Activated gamma-delta T cell treated with anti-CD3 and anti-CD28 coated beads, Interleukin-2, amount 50 U/mL, for 16 hours (primary cell): ENCODE measurements around the gene SMIM24.
"Not testable (repeated sequence)": the region's sequence is repeated elsewhere in the genome, so short reads cannot be mapped to it uniquely, and the experiment has no call there.

Experiments used
- DNase-seq: peaks from one replicate; pipeline ENCODE4 v3.0.0-alpha.2; 2020; ENCODE audit warnings: low read depth

The SMIM24 gene

DNA sequence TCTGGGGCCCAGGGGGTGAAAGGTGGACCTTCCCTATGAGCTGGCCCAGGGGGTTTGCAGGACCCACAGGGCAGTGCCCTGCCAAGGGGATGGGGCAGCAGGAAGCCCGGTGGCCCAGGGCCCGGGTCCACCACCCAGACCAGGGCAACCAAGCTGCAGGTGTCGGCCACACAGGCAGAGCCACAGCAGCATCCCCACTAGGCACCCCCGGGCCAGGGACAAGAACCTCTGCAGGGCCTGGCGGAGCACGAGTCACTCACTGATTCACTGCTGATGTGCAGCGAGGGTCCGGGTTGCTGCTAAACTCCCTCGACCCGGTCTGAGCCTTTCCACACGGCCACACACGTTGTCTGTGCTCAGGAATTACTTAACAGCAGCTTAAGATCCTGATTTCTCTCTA, 34.6 kb upstream of the SMIM24 start:
- DNase-seq = no peak

DNA sequence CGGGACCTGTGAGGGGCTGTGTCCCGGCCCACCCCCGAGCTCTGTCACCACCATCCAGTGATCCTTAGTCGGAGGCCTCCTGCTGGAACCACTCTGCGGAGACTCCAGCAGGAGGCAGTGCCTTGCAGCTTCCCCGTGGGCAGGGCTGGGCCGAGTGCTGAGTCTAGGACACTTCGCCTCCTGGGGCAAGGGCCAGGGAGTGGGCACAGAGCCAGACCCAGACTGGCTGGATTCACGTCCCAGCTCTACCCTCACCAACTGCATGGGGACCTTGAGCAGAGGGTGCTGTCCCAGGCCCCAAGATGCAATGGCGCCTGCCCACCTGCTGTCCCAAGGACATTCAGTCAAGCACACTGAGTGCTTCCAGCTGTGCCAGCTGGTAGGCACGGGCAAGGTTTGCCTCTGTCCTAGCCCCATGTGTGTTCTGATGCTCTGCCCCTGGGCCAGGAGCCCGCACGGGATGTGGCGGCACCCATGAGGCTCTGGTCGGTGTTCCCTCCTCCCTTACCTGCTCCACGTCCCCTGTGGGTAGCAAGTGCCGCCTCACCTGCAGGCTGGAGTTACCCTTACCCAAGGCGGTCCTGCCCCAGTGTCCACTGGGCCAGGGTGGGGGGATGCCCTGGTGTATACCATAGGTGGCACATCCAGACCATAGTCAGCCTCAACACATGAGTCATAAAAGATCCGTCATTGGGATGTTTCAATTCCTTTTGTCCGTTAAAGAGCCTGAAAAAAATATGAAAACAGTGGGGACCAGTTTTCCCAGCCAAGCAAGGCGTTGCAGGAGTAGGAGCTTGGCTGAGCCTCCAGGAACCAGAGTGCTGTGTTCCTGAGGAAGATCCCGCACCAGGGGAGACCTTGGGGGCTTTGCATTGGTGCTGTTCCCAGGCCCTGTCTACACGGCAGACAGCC, 33.2 kb upstream of the SMIM24 start:
- no peak for DNase-seq

DNA sequence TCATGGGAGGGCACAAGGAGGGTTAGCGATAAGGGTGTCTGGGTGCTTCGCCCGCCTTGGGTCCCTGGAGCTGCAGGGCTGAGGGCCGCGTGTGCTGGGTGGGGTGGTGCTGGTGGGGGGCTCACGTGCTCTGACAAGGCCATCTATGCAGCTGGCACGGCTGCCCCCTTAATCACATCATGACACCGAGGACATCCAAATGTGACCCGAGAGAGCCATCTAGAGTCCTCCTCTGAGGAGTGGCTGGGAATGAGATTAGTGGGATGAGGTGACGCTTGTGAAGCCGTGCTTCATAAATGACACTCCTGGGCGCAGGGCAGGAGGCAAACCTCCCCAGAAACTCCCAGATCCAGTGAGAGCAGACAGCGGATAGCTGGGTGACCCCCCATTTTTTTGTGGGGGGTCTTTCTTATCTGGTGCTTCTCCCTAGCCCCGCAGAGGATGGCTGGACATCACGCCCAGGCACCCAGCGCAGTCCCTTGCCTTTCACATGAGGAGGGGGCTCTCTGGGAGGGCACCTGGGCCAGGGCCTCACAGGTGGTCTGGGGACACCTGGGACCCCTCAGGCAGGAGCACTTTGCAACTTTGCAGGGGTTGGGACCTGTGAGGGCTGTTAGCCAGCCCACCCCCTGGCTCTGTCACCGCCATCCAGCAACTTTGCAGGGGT, 32.4 kb upstream of the SMIM24 start:
- DNase-seq = no peak

DNA sequence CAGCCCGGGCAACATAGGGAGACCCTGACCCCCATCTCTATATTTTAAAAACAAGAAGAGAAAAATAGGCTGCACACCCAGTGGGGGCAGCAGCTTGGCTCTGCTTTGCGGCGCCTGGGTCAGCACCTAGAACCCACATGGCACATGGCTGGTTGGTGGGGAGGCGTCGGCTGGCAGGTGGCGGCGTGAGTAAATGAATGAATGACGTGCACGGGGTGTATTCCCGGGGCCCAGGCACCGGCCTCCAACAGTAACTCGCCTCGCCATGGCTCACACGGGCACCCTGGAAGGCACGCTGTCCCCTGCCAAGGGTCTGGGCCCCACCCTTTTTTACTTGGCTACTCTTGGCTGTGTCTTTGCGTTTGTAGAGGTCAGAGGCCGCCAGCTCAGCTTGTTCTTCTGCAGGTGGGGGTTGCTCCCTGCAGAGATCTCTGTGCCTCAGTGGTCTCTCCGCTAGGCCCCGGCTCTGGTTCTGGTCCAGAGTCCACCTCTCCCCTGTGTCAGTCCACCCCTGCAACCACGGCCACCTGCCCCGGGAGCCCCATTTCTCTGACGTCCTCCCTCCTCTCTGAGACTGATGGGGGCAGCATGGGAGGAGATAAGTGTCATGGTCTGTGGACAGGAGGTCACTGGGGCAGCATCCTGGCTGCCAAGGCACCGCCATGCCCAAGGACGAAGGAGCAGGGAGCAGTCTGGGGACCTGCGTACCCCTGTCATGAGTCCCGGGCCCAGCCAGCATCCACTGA, 31.4 kb upstream of the SMIM24 start:
- DNase-seq = no peak

DNA sequence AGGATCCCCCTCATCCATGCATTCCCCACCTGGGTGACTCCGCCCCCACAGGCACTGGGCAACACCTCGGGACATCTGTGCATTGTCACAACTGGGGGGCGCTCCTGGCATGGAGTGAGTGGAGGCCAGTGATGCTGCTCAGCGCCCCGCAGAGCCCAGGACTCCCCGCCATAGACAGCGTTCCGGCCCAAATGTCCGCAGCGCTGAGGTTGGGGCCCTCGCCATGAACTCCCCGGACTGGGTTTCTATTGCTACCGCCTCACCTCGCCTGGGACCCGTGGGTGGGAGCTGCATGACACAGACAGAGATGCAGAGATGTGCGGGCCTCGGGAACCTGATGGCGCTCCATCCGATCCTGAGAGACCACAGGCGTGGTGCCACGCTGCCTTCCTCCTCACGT, 30.4 kb upstream of the SMIM24 start:
- no peak for DNase-seq

DNA sequence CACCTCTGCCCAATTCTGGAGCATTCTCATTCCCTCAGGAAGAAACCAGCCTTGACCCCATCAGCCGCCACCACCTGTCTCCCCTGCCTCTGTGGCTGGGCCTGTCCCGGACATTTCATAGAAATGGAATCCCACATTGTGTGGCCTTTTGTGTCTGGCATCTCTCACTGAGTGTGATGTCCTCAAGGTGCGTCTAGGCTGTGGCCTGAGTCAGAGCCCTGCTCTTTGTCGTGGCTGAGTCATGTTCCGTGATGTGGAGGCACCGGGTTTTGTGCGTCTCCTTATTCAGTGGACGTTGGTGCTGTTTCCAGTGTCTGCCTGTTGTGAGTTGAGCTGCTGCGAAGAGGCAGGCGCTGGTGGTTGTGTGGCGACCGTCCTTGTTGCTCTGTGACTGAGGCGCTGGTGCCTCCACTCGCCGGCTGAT, 29.3 kb upstream of the SMIM24 start:
- no peak for DNase-seq

DNA sequence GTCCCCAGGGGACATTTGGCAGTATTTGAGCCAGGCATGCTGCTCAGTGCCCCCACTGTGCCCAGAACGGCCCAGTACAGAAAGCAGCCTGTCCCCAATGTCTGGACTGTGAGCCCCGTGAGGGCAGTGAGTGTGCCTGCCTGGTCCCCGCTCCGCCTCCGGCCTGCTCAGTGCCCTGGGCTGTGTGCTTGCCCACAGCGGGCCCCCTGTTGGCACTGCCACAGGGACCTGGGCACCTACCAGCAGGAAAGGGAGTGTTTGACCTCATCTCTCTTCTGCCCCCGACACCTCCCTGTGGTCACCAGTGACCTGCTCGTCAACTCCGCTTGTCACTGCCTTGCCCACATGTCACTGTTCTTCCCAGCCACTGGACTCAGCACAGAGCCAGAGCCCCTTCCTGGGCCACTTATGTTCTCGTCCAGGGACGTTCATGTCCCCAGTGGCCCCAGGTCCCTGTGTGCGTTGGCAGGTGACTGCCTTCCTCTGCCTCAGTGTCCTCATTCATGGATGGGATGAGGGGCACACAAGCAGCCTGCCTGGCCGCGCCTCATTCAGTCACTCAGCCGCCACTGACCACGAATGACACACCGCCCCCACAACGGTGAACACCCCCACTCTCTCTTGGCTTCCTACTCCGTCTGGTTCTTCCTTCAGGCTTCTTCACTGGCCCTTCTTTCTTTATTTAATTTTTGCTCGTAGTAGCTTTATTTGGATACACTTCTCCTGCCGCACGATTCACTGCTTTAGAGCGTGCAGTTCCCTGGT, 28.6 kb upstream of the SMIM24 start:
- no peak for DNase-seq

DNA sequence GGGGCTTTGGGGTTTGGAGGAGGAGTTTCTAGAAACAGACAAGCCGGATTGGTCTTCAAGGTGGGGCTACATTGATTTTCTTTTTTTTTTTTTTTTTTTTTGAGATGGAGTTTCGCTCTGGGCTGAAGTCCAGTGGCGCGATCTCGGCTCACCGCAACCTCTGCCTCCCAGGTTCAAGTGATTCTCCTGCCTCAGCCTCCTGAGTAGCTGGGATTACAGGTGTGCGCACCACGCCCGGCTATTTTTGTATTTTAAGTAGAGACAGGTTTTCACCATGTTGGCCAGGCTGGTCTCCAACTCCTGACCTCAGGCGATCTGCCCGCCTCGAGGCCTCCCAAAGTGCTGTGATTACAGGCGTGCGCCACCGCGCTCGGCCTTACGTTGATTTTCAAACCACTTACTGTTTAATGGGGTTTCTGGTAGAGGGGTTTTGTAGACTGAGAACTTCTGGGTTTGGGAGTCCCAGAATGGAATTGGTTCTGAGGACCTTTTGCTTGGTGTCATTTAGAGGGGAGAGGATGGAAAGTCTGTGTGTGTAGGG, 27.9 kb upstream of the SMIM24 start:
- not testable (repeated sequence) for DNase-seq

DNA sequence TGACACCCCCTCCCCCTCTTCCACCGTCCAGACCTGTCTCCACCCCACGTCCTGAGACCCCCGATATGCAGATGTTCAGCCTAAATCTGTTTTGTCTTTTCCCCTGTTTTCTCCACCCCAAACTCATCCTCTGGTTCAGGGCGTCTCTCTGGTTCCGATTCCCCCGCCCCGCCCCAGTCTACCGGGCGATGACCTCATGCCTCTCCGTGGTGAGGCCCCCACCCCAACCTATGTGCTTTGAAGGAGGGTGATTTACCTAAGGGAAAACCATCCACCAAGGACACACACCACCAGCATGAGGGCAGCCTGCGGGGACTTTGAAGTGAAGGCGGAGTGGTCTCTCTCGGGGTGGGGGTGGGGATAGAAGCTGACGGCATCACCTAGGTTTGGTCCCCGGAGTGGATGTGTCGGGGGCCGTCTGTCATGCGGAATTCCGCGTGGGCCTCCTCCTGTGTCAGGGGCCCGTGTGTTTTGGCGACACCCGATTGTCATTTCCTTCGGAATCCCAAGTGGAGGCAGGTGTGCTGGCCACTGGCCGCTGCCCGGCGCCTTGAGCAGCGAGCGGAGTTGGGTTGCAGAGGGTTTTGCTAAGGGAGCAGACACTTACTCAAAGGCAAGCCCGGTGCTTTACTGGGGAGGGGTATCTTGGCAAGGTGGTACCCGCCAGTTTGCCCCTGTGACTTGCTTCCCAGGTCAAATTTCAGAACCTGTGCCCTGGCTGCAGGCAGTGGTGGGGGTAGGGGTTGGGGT, 27.2 kb upstream of the SMIM24 start:
- DNase-seq = no peak

DNA sequence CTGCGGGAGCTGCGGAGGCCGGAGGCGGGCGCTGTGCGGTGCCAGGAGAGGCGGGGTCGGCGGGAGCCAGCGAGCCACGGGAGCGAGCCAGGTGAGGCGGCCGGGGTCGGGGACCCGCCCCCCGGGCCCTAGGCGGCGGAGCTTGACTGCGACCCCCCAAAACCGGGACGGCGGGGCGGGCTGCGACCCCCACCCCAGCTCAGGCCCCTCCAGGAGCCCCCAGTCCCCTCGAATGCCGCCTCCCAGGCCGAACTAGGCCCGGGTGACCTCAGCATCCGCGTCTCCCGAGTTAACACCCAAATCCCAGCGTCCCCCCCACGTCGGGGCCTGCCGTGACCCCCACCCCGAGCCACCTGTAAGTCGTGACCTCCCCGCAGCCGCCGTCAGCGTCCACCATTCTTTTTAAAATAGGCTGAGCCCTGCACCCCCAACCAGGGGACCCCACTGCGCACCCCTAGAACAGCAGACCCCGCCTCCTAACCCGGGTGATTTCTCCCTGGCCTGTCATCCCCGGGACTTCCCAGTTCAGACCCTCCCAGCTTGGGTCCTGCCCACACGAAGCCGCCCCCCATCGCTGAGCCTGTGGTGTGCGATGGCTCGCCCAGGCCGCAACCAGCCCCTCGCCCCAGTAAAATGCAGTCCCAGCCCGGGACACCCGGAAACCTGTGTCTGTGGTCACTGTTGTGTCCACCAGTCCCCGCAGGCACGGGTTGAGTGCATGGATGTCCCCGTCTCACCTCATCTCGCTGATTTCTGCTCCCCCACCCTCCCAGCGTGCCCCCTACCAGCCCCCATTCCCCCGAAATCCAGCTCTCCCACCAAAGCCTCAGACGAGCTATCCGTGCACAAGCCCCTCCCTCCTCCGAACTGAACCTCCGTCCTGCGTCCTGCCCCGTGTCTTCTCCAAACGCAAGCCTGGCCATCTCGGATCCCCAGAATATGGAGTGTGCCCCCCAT, 26.3 kb upstream of the SMIM24 start:
- DNase-seq = no peak

DNA sequence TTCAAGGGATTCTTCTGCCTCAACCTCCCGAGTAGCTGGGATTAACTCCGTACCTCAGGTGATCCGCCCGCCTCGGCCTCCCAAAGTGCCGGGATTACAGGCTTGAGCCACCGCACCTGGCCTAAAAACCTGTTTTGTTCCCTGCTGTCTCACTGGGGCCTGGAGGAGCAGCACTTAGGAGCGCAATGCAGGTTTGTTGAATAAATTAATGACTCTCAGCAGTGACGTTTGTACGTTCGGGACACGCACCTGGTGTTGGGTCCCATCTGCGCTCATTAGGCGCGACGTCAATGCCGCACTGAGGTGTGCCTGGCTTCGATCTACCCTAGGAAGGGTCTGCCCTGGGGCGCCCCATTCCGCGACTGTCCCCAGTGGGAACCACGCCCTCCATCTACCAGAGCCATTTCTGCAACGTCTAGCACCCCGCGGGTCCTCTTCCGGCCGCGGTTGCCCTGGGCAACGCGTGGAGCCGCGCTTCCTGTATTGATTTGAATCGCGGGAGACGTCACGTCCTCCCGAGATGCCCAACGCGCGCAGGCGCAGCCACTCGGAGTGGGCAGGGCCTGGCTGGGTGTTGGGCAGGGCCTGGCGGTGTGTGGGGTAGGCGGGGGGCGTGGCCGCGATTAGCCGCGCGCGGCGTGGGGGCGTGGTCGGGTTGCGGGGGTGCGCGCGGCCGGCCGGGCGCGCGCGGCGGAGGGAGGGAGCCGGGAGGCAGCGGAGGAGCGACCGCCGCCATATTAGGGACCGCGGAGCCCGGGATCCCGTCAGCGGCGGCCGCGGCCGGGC, 25.5 kb upstream of the SMIM24 start, which contains the start of gene FZR1:
TSS of gene FZR1 (plus strand) at position 714 of the 786 bp plus-strand sequence. CDS start 16,679 bp downstream, outside the sequence.
- DNase-seq = peak; percentile 99

DNA sequence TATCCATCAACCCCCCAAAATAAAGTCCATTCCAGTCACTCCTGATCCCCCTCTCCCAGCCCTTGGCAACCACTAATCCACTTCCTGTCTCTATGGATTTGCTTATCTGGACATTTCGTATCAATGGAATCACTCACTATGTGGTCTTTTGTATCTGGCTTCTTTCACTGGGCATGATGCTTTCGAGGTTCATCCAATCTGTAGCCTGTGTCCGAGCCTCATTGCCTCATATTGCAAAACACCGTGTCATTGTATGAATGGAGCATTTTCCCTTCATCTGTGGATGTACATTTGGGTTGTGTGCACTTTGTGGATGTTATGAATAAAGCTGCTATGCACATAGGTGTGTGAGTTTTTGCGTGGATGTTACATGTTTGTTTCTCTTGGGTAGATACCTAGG, 24.4 kb upstream of the SMIM24 start:
- DNase-seq = no peak

DNA sequence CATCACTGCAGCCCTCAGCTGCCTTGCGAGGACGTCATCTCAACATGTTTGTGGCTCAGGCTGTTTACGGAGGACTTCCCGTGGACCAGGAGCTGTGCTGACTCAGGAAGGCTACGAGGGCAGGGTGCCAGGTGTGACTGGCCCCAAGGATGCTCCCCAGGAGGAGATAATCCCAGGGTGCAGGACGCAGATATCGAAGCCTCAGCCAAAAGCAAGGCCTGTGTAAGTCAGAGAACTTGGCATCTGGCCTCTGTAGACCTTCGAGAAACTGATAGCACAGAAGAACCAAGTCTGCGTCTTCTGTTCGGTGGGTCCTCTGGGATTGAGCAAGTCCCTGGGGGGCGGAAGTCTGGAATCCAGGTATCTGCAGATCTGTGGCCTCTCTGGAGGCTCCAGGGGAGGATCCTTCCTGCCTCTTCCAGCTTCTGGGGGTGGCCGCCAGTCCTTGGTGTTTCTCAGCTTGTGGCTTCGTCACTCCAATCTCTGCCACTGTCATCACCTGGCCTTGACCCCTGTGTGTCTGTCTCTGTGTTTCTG, 22.8 kb upstream of the SMIM24 start:
- DNase-seq = no peak

DNA sequence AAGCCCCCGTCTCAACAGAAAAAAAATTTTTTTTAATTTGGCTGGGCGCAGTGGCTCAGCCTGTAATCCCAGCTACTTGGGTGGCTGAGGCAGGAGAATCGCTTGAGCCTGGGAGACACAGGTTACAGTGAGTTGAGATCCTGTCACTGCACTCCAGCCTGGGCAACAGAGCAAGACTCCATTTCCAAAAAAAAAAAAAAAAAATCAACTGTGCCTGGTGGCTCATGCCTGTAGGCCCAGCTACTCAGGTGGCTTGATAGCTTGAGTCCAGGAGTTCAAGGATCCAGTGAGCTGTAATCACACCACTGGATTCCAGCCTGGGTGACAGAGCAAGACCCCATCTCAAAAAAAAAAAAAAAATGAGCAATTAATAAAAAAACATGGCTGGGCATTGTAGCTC, 21.5 kb upstream of the SMIM24 start:
- no peak for DNase-seq

DNA sequence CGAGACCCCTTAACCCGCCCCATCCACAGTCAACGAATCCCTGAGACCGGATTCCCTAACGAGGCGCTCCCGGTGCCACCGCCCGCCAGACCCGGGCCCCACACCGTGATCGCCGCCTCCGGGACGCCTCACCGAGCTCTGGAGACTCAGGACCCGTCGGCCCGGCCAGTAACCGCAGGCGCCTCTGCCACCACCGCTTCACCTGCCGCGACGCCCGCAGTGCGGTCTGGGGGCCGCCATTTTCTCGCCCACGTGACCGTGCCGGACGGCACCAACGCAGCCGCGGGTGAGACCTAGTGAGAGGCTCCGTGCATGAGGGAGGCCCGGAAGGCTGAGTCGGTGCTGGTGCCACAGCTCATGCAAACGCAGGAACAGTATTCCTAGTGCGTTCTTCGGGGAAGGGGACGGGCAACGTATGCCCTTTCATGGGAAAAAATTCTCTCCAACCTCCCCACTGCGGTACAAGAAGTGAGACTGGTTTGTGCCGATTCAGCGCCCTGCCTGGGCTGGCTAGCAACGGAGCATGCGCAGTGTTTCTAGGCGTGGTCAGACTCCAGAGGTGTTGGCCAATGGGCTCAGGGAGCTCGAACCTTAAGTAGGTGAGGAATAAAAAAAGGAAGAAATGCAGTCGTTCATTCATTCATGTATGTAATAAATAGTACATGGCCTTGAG, 20.2 kb upstream of the SMIM24 start, which contains the start of gene DOHH:
TSS of gene DOHH (minus strand) at position 246 of the 673 bp plus-strand sequence. CDS start 3,860 bp downstream, outside the sequence.
- DNase-seq = peak; percentile 91

DNA sequence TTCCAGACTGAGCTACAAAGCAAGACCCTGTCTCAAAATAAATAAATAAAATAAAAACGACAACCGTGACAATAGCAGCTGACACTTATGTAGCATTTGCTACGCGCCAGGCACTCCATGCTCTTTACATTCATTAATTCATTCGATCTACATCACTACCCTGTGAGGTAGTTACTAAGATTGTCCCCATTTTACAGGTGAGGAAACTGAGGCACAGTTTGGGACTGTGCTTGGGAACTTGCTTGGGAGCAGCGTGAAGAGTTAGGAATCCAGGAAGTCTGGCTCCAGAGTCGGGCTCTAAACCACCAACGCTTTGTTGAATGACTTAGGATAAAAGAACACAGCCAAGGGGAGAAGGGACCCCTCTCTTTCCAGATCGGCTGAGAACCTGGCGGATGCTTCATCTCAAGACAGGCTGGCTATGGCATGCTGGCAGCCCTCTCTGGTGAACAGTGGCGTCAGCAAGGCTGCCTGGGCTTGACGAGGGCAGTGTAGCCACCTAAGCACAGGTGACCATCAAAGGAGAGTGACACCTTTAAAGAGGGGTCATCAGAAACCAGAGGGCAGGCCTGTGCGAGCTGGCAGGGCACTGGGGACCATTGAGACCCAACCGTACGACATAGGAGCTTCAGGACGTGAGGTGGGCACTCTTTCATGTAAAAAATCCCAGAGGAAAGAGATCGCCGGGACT, 19.6 kb upstream of the SMIM24 start:
- no peak for DNase-seq
